ENCODE data around the gene OR6M1. TPM values are rescaled to one million over a fixed set of nuclear protein-coding genes. Genes with fewer than 3 reads are reported as not detected.
A peak's percentile ranks its signal among the peaks of the same experiment; 100 is the strongest.

Gene OR6M1
- total and polyA plus RNA-seq, 3 donors from 2014 or later = not detected

DNA sequence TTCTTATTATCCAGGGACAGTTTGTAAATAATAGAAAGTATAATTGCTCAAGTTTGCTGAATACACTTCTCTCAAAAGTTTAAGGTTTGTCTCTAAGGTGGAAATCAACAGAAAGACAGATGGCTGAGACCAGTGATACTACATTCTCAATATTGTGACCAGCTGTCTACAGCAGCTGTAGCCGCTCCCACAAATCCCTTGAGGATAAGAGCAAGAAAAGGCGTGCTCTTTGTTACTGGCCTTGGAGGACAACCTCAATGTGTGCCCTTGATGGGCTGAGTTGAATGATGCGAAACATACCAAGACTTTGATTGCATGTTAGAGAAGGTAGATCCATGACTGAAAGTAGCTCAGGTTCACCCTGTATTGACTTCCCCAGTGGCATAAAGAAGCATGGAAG, 6.1 kb downstream of the OR6M1 start:
- H3K4me1 ChIP-seq = no peaks in the 10 kb centered on the region
- no peak overlapping the region for H3K4me3 ChIP-seq
- H3K27ac ChIP-seq = no peak overlapping the region
- 55 to 60% methylated on average over 3 of the region's 3 CpGs for WGBS, 2 donors
- TF ChIP-seq, protein P1, sequence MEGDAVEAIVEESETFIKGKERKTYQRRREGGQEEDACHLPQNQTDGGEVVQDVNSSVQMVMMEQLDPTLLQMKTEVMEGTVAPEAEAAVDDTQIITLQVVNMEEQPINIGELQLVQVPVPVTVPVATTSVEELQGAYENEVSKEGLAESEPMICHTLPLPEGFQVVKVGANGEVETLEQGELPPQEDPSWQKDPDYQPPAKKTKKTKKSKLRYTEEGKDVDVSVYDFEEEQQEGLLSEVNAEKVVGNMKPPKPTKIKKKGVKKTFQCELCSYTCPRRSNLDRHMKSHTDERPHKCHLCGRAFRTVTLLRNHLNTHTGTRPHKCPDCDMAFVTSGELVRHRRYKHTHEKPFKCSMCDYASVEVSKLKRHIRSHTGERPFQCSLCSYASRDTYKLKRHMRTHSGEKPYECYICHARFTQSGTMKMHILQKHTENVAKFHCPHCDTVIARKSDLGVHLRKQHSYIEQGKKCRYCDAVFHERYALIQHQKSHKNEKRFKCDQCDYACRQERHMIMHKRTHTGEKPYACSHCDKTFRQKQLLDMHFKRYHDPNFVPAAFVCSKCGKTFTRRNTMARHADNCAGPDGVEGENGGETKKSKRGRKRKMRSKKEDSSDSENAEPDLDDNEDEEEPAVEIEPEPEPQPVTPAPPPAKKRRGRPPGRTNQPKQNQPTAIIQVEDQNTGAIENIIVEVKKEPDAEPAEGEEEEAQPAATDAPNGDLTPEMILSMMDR (IDR thresholded peaks at IDR 0.05) = no peak
- TF ChIP-seq POLR2A (IDR thresholded peaks at IDR 0.05) = no peak
- intact Hi-C loops (cut with DNase I; ENCODE audit: low total_unique reads) = no loop called here
- no peaks in the 10 kb centered on the region for H3K27me3 ChIP-seq
- no peak for DNase-seq
- H3K36me3 ChIP-seq (ENCODE audit: low read depth, missing control alignments) = no peaks in the 10 kb centered on the region
- H3K9me3 ChIP-seq = no peaks in the 10 kb centered on the region

DNA sequence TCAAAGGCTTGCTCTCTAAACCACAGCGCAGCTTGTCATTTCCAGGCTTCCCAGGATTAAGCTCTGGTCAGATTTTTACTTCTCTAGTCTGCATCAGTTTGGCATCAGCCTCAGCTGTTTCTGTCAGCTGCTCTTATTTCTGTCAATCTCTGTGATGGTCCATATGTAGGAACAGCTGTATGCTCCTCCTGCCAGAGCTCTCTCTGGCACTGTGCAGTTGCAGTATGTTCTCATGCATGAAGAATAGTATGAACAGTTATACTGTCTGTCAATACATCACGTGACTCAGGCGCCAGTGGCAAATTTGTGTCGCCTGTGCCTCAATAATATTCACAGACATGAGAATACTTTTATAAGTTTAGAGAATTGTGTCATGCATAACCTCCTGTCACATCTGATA, 6.7 kb downstream of the OR6M1 start:
- Histone ChIP-seq H3K27ac (no peak overlapping the region), H3K27me3 (no peaks in the 10 kb centered on the region), H3K4me3 (no peak overlapping the region), H3K4me1 (no peaks in the 10 kb centered on the region), H3K9me3 (no peaks in the 10 kb centered on the region), H3K36me3 (ENCODE audit: low read depth, missing control alignments) (no peaks in the 10 kb centered on the region)
- intact Hi-C loops (cut with DNase I; ENCODE audit: low total_unique reads) = no loop called here
- WGBS, 2 donors = 89 to 95% methylated on average over 4 of the region's 4 CpGs
- DNase-seq = no peak
- TF ChIP-seq, protein P1 (IDR thresholded peaks at IDR 0.05) = no peak
- TF ChIP-seq POLR2A (IDR thresholded peaks at IDR 0.05) = no peak

DNA sequence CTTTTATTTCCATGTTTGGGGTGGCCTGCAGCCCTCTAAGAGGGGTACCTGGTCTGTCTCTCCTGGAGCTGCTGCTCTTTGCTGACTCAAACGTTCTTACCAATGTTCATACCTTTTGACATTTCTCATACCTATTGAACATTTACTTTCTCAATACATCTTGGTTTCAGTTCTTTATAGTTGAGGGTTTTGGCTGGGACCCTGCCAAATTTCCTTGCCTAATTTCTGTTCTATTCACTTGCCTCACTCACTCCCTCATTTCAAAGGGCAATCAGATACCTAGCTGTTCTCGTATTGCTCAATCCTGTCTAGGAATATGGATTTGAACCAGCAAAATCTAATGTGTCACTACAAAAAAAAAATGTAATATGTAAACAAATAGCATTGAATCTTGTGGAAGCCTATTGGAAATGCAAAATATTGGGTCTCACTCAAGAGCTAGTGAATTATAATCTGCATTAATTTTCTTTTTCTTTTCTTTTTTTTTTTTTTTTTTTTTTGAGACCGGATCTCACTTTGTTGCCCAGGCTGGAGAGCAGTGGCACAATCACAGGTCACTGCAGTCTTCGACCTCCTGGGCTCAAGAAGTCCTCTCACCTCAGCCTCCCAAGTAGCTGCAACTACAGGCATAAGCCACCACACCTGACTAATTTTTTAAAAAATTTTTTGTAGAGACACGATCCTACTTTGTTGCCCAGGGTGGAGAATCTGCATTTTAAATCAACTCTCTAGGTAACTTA, 7.5 kb downstream of the OR6M1 start:
- intact Hi-C loops (cut with DNase I; ENCODE audit: low total_unique reads) = no loop called here
- WGBS, 2 donors = 74 to 81% methylated on average over 5 of the region's 5 CpGs
- H3K4me3 ChIP-seq = no peak overlapping the region

DNA sequence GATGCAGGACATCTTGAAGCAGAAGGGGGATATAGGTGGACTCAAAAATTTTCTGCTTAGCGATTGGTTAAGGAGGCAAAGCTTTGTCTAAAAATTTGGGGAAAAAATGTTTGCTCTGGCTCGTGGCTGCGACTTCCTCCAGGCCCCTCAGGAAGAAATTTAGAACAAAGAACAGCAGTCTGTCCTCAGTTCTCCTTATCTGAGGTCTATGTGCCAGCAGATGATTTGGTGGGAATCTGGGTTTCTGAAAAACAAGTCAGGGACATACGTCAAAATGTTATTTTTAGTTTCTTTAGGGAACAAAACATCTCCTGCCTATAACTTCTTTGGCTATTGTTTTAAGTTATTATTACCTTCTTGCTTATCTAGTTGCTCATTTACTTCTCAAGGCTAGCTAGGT, 8.1 kb downstream of the OR6M1 start:
- no peak for TF ChIP-seq POLR2A (IDR thresholded peaks at IDR 0.05)
- TF ChIP-seq, protein P1 (IDR thresholded peaks at IDR 0.05) = no peak
- Histone ChIP-seq H3K9me3 (no peaks in the 10 kb centered on the region), H3K4me1 (no peaks in the 10 kb centered on the region), H3K27me3 (no peaks in the 10 kb centered on the region), H3K27ac (peak overlapping the region; percentile 44 to 70), H3K36me3 (ENCODE audit: low read depth, missing control alignments) (no peaks in the 10 kb centered on the region), H3K4me3 (no peak overlapping the region)
- 38 to 44% methylated on average over 4 of the region's 4 CpGs for WGBS, 2 donors
- intact Hi-C loops (cut with DNase I; ENCODE audit: low total_unique reads) = no loop called here
- peak; percentile 17 for DNase-seq

More for the DNA sequence above, 7.5 kb downstream of the OR6M1 start:
- H3K27me3 ChIP-seq = no peaks in the 10 kb centered on the region
- no peaks in the 10 kb centered on the region for H3K4me1 ChIP-seq
- H3K9me3 ChIP-seq = no peaks in the 10 kb centered on the region
- H3K36me3 ChIP-seq (ENCODE audit: low read depth, missing control alignments) = no peaks in the 10 kb centered on the region
- no peak for DNase-seq
- no peak for TF ChIP-seq POLR2A (IDR thresholded peaks at IDR 0.05)
- TF ChIP-seq, protein P1 (IDR thresholded peaks at IDR 0.05) = no peak
- H3K27ac ChIP-seq = peak overlapping the region; percentile 44 to 70

DNA sequence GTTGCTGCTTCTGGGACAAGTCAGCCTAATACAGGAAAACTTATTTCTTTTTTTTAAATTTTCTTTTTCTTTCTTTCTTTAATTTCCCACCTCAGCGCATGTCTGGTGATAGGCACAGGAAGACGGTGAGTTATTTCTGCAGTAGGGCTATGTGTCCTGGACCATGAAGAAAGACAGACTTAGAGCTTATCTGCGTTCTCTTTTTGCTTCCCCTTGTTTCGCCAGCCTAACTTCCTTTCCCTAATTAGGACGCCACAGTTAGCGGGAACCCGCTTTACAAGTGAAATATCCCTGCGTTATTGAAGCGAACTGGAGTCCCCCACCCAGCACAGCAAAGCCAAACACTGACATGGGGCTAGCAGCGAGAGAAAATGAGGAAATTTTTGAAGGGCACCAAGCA, 8.6 kb downstream of the OR6M1 start:
- TF ChIP-seq POLR2A (IDR thresholded peaks at IDR 0.05) = no peak
- TF ChIP-seq, protein P1 (IDR thresholded peaks at IDR 0.05) = no peak
- Histone ChIP-seq H3K4me1 (no peaks in the 10 kb centered on the region), H3K27me3 (no peaks in the 10 kb centered on the region), H3K27ac (peak overlapping the region; percentile 44 to 70), H3K4me3 (no peak overlapping the region), H3K9me3 (no peaks in the 10 kb centered on the region), H3K36me3 (ENCODE audit: low read depth, missing control alignments) (no peaks in the 10 kb centered on the region)
- DNase-seq = peak; percentile 15
- 18 to 26% methylated on average over 10 of the region's 10 CpGs for WGBS, 2 donors
- intact Hi-C loops (cut with DNase I; ENCODE audit: low total_unique reads) = no loop called here

Data from testis (tissue), 3 donors.